Measurements from ENCODE around the gene SYNGR3. TPM values are rescaled to one million over a fixed set of nuclear protein-coding genes. Genes with fewer than 3 reads are reported as not detected.
A peak's percentile ranks its signal among the peaks of the same experiment; 100 is the strongest.

SYNGR3 gene
- total and polyA plus RNA-seq, 2 of the 13 experiments (the other 11 are each of a cell fraction or from before 2014, with no cell fraction given), result 0.97 to 5.7 TPM

- TF ChIP-seq ZNF770 (CRISPR knock-in tag; IDR thresholded peaks at IDR 0.05) (no peak), ZNF451 (CRISPR knock-in tag; IDR thresholded peaks at IDR 0.05) (no peak), SIN3B (IDR thresholded peaks at IDR 0.05; ENCODE audit: low read length) (no peak), ZNF709 (CRISPR knock-in tag; IDR thresholded peaks at IDR 0.05) (peak; percentile 30), HOXD1 (CRISPR knock-in tag; IDR thresholded peaks at IDR 0.05) (peak; percentile 18; the same call in 1 of the 2 replicates), HNRNPK (IDR thresholded peaks at IDR 0.05; ENCODE audit: low read depth, low read length, poor library complexity, severe bottlenecking) (peak; percentile 25), RAD21 (CRISPR knock-in tag; IDR thresholded peaks at IDR 0.05) (no peak), SYNCRIP (IDR thresholded peaks at IDR 0.05; ENCODE audit: insufficient read depth, low read depth, low read length) (no peak), PAX8 (CRISPR knock-in tag; IDR thresholded peaks at IDR 0.05; ENCODE audit: borderline replicate concordance) (peak; percentile 97), ZNF792 (CRISPR knock-in tag; IDR thresholded peaks at IDR 0.05) (peak; percentile 61), TGIF2 (CRISPR knock-in tag; IDR thresholded peaks at IDR 0.05) (0 out of 2 replicates have a peak, but pooled peaks have one; percentile 36), RBAK (CRISPR knock-in tag; IDR thresholded peaks at IDR 0.05) (no peak), DR1 (CRISPR knock-in tag; IDR thresholded peaks at IDR 0.05) (peak; percentile 39), STAG1 (CRISPR knock-in tag; IDR thresholded peaks at IDR 0.05) (no peak), ZNF501 (CRISPR knock-in tag; IDR thresholded peaks at IDR 0.05) (peak; percentile 57), HOXA3 (CRISPR knock-in tag; IDR thresholded peaks at IDR 0.05) (peak; percentile 42; the same call in 1 of the 2 replicates), ZNF549 (CRISPR knock-in tag; IDR thresholded peaks at IDR 0.05) (no peak)
- TF ChIP-seq, protein P1, sequence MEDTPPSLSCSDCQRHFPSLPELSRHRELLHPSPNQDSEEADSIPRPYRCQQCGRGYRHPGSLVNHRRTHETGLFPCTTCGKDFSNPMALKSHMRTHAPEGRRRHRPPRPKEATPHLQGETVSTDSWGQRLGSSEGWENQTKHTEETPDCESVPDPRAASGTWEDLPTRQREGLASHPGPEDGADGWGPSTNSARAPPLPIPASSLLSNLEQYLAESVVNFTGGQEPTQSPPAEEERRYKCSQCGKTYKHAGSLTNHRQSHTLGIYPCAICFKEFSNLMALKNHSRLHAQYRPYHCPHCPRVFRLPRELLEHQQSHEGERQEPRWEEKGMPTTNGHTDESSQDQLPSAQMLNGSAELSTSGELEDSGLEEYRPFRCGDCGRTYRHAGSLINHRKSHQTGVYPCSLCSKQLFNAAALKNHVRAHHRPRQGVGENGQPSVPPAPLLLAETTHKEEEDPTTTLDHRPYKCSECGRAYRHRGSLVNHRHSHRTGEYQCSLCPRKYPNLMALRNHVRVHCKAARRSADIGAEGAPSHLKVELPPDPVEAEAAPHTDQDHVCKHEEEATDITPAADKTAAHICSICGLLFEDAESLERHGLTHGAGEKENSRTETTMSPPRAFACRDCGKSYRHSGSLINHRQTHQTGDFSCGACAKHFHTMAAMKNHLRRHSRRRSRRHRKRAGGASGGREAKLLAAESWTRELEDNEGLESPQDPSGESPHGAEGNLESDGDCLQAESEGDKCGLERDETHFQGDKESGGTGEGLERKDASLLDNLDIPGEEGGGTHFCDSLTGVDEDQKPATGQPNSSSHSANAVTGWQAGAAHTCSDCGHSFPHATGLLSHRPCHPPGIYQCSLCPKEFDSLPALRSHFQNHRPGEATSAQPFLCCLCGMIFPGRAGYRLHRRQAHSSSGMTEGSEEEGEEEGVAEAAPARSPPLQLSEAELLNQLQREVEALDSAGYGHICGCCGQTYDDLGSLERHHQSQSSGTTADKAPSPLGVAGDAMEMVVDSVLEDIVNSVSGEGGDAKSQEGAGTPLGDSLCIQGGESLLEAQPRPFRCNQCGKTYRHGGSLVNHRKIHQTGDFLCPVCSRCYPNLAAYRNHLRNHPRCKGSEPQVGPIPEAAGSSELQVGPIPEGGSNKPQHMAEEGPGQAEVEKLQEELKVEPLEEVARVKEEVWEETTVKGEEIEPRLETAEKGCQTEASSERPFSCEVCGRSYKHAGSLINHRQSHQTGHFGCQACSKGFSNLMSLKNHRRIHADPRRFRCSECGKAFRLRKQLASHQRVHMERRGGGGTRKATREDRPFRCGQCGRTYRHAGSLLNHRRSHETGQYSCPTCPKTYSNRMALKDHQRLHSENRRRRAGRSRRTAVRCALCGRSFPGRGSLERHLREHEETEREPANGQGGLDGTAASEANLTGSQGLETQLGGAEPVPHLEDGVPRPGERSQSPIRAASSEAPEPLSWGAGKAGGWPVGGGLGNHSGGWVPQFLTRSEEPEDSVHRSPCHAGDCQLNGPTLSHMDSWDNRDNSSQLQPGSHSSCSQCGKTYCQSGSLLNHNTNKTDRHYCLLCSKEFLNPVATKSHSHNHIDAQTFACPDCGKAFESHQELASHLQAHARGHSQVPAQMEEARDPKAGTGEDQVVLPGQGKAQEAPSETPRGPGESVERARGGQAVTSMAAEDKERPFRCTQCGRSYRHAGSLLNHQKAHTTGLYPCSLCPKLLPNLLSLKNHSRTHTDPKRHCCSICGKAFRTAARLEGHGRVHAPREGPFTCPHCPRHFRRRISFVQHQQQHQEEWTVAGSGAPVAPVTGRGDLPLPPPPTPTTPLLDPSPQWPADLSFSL (CRISPR knock-in tag; IDR thresholded peaks at IDR 0.05), result no peak; the same call in 1 of the 2 replicates
- TF ChIP-seq, protein P2, sequence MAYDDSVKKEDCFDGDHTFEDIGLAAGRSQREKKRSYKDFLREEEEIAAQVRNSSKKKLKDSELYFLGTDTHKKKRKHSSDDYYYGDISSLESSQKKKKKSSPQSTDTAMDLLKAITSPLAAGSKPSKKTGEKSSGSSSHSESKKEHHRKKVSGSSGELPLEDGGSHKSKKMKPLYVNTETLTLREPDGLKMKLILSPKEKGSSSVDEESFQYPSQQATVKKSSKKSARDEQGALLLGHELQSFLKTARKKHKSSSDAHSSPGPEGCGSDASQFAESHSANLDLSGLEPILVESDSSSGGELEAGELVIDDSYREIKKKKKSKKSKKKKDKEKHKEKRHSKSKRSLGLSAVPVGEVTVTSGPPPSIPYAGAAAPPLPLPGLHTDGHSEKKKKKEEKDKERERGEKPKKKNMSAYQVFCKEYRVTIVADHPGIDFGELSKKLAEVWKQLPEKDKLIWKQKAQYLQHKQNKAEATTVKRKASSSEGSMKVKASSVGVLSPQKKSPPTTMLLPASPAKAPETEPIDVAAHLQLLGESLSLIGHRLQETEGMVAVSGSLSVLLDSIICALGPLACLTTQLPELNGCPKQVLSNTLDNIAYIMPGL (CRISPR knock-in tag; IDR thresholded peaks at IDR 0.05; ENCODE audit: borderline replicate concordance in 1 of 2, low read depth in 1 of 2), result peak; percentile 52 to 76
Measured at GRCh38 chr16:1942810-1943726, 46.7 kb upstream of the SYNGR3 start, which contains the start of gene MSRB1 (continued).

Measured in HepG2 (cell line).